ENCODE measurements around the gene ARHGEF17.
A peak's percentile ranks its signal among the peaks of the same experiment; 100 is the strongest.

The ARHGEF17 gene

DNA sequence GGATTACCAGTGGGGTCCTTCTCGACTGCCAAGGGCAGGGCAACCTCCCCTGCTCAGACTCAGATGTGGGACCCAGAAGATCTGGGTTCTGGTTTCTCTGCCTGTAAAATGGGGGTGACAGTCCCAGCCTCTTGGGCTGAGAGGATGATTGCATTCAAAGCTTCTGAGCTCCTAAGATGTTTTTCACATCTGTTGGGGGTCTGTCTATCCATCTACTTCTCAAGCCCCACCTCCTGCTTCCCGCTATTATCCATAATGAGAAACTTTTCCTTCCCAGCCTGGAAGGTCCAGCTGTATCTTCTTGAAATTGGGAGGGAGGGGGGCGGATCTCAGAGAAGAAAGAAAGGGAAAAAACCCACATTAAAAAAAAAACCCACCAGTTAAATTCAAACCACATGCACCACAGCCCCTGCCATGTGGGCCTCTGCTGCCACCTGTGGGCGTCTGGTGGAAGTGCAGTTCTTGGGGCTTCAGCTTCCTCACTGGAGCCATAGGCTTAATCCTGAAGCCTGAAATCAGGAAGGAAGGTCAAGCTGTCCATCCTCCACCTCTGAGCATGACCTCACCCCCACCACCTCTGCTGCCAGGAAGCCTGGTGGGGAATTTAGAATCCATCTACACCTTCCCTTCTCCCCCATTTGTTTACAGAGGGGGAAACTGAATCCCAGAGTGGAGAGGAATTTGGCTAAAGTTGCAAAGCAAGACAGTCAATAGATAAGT is 27.3 kb downstream of the ARHGEF17 start (continued):
- no peak for TF ChIP-seq FEZF1 (tag by site-specific recombination; IDR thresholded peaks at IDR 0.05)
- TF ChIP-seq ZNF175 (tag by site-specific recombination; IDR thresholded peaks at IDR 0.05), result no peak
- TF ChIP-seq, protein P1, sequence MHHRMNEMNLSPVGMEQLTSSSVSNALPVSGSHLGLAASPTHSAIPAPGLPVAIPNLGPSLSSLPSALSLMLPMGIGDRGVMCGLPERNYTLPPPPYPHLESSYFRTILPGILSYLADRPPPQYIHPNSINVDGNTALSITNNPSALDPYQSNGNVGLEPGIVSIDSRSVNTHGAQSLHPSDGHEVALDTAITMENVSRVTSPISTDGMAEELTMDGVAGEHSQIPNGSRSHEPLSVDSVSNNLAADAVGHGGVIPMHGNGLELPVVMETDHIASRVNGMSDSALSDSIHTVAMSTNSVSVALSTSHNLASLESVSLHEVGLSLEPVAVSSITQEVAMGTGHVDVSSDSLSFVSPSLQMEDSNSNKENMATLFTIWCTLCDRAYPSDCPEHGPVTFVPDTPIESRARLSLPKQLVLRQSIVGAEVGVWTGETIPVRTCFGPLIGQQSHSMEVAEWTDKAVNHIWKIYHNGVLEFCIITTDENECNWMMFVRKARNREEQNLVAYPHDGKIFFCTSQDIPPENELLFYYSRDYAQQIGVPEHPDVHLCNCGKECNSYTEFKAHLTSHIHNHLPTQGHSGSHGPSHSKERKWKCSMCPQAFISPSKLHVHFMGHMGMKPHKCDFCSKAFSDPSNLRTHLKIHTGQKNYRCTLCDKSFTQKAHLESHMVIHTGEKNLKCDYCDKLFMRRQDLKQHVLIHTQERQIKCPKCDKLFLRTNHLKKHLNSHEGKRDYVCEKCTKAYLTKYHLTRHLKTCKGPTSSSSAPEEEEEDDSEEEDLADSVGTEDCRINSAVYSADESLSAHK (tag by site-specific recombination; IDR thresholded peaks at IDR 0.05), result no peak
- TF ChIP-seq, protein P2, sequence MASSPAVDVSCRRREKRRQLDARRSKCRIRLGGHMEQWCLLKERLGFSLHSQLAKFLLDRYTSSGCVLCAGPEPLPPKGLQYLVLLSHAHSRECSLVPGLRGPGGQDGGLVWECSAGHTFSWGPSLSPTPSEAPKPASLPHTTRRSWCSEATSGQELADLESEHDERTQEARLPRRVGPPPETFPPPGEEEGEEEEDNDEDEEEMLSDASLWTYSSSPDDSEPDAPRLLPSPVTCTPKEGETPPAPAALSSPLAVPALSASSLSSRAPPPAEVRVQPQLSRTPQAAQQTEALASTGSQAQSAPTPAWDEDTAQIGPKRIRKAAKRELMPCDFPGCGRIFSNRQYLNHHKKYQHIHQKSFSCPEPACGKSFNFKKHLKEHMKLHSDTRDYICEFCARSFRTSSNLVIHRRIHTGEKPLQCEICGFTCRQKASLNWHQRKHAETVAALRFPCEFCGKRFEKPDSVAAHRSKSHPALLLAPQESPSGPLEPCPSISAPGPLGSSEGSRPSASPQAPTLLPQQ (tag by site-specific recombination; IDR thresholded peaks at IDR 0.05), result no peak
- TF ChIP-seq, protein P3, sequence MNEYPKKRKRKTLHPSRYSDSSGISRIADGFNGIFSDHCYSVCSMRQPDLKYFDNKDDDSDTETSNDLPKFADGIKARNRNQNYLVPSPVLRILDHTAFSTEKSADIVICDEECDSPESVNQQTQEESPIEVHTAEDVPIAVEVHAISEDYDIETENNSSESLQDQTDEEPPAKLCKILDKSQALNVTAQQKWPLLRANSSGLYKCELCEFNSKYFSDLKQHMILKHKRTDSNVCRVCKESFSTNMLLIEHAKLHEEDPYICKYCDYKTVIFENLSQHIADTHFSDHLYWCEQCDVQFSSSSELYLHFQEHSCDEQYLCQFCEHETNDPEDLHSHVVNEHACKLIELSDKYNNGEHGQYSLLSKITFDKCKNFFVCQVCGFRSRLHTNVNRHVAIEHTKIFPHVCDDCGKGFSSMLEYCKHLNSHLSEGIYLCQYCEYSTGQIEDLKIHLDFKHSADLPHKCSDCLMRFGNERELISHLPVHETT (tag by site-specific recombination; IDR thresholded peaks at IDR 0.05), result no peak
- TF ChIP-seq ZNF660 (tag by site-specific recombination; IDR thresholded peaks at IDR 0.05), result no peak; the same call in 1 of the 2 replicates
- no peak for TF ChIP-seq ZNF354C (tag by site-specific recombination; IDR thresholded peaks at IDR 0.05; ENCODE audit: borderline replicate concordance, low read depth)
- 0 out of 2 replicates have a peak, but pooled peaks have one; percentile 11 for TF ChIP-seq SP7 (tag by site-specific recombination; IDR thresholded peaks at IDR 0.05)
- TF ChIP-seq, protein P4, sequence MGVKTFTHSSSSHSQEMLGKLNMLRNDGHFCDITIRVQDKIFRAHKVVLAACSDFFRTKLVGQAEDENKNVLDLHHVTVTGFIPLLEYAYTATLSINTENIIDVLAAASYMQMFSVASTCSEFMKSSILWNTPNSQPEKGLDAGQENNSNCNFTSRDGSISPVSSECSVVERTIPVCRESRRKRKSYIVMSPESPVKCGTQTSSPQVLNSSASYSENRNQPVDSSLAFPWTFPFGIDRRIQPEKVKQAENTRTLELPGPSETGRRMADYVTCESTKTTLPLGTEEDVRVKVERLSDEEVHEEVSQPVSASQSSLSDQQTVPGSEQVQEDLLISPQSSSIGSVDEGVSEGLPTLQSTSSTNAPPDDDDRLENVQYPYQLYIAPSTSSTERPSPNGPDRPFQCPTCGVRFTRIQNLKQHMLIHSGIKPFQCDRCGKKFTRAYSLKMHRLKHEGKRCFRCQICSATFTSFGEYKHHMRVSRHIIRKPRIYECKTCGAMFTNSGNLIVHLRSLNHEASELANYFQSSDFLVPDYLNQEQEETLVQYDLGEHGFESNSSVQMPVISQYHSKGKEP (tag by site-specific recombination; IDR thresholded peaks at IDR 0.05), result no peak
- no peak for TF ChIP-seq ZNF530 (tag by site-specific recombination; IDR thresholded peaks at IDR 0.05; ENCODE audit: low read depth)
- no peak for TF ChIP-seq ZNF549 (tag by site-specific recombination; IDR thresholded peaks at IDR 0.05)
- no peak for TF ChIP-seq ZBTB17 (tag by site-specific recombination; IDR thresholded peaks at IDR 0.05)
- no peak for TF ChIP-seq ZFP69B (tag by site-specific recombination; IDR thresholded peaks at IDR 0.05)
- TF ChIP-seq, protein P5, sequence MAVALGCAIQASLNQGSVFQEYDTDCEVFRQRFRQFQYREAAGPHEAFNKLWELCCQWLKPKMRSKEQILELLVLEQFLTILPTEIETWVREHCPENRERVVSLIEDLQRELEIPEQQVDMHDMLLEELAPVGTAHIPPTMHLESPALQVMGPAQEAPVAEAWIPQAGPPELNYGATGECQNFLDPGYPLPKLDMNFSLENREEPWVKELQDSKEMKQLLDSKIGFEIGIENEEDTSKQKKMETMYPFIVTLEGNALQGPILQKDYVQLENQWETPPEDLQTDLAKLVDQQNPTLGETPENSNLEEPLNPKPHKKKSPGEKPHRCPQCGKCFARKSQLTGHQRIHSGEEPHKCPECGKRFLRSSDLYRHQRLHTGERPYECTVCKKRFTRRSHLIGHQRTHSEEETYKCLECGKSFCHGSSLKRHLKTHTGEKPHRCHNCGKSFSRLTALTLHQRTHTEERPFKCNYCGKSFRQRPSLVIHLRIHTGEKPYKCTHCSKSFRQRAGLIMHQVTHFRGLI (tag by site-specific recombination; IDR thresholded peaks at IDR 0.05), result no peak
- TF ChIP-seq, protein P6, sequence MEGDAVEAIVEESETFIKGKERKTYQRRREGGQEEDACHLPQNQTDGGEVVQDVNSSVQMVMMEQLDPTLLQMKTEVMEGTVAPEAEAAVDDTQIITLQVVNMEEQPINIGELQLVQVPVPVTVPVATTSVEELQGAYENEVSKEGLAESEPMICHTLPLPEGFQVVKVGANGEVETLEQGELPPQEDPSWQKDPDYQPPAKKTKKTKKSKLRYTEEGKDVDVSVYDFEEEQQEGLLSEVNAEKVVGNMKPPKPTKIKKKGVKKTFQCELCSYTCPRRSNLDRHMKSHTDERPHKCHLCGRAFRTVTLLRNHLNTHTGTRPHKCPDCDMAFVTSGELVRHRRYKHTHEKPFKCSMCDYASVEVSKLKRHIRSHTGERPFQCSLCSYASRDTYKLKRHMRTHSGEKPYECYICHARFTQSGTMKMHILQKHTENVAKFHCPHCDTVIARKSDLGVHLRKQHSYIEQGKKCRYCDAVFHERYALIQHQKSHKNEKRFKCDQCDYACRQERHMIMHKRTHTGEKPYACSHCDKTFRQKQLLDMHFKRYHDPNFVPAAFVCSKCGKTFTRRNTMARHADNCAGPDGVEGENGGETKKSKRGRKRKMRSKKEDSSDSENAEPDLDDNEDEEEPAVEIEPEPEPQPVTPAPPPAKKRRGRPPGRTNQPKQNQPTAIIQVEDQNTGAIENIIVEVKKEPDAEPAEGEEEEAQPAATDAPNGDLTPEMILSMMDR (tag by site-specific recombination; IDR thresholded peaks at IDR 0.05), result peak; percentile 73
- TF ChIP-seq ZXDB (tag by site-specific recombination; IDR thresholded peaks at IDR 0.05), result no peak
- TF ChIP-seq ZBTB1 (tag by site-specific recombination; IDR thresholded peaks at IDR 0.05), result no peak
- no peak for TF ChIP-seq ZNF121 (tag by site-specific recombination; IDR thresholded peaks at IDR 0.05)
- TF ChIP-seq, protein P7, sequence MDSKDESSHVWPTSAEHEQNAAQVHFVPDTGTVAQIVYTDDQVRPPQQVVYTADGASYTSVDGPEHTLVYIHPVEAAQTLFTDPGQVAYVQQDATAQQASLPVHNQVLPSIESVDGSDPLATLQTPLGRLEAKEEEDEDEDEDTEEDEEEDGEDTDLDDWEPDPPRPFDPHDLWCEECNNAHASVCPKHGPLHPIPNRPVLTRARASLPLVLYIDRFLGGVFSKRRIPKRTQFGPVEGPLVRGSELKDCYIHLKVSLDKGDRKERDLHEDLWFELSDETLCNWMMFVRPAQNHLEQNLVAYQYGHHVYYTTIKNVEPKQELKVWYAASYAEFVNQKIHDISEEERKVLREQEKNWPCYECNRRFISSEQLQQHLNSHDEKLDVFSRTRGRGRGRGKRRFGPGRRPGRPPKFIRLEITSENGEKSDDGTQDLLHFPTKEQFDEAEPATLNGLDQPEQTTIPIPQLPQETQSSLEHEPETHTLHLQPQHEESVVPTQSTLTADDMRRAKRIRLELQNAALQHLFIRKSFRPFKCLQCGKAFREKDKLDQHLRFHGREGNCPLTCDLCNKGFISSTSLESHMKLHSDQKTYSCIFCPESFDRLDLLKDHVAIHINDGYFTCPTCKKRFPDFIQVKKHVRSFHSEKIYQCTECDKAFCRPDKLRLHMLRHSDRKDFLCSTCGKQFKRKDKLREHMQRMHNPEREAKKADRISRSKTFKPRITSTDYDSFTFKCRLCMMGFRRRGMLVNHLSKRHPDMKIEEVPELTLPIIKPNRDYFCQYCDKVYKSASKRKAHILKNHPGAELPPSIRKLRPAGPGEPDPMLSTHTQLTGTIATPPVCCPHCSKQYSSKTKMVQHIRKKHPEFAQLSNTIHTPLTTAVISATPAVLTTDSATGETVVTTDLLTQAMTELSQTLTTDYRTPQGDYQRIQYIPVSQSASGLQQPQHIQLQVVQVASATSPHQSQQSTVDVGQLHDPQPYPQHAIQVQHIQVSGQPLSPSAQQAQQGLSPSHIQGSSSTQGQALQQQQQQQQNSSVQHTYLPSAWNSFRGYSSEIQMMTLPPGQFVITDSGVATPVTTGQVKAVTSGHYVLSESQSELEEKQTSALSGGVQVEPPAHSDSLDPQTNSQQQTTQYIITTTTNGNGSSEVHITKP (tag by site-specific recombination; IDR thresholded peaks at IDR 0.05), result no peak
- no peak; the same call in 1 of the 2 replicates for TF ChIP-seq GLIS2 (tag by site-specific recombination; IDR thresholded peaks at IDR 0.05)
- no peak for TF ChIP-seq ZNF510 (tag by site-specific recombination; IDR thresholded peaks at IDR 0.05; ENCODE audit: insufficient replicate concordance)
- TF ChIP-seq ZNF221 (tag by site-specific recombination; IDR thresholded peaks at IDR 0.05; ENCODE audit: borderline replicate concordance), result no peak
- no peak for TF ChIP-seq ZFHX2 (tag by site-specific recombination; conservative IDR thresholded peaks at IDR 0.05)
- TF ChIP-seq MZF1 (tag by site-specific recombination; IDR thresholded peaks at IDR 0.05; ENCODE audit: borderline replicate concordance), result no peak
- TF ChIP-seq YY2 (tag by site-specific recombination; IDR thresholded peaks at IDR 0.05), result no peak
